Testis (tissue), 2 donors: ENCODE results near the gene FAM20A.

ENCODE experiments used
- POLR2A ChIP-seq: fragments of 450-650 bp; IDR thresholded peaks from one replicate; pipeline ENCODE4 v1.6.1; 2017; ENCODE audit warnings: antibody characterized with exemption, mild to moderate bottlenecking, moderate library complexity
- TF ChIP-seq, protein P1 (sequence below), 3 experiments: fragments of 450-650 bp in 2 of 3; fragments of 200-600 bp in 1 of 3; sonication (generic) in 1 of 3; IDR thresholded peaks; one replicate each; pipeline ENCODE4 v1.5.1; 2016 to 2019; ENCODE audit warnings: antibody characterized with exemption in 3 of 3, mild to moderate bottlenecking in 2 of 3, moderate library complexity in 1 of 3

DNA sequence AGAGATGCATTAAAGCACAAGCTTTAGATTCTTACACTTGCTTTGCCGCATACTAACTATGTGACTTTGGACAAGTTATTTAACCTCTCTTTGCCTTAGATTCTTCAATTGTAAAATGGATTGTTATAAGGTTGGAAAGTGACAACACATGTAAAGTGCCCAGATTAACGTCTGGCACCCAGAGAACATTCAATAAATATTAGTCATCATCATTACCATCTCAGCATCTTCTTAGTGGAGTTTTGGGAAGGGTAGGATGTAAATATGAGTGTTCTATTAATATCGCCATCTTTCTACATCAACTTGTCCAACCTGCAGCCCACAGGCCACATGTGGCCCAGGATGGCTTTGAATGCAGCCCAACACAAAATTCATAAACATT is 27.4 kb upstream of the FAM20A start:
- TF ChIP-seq, protein P1, sequence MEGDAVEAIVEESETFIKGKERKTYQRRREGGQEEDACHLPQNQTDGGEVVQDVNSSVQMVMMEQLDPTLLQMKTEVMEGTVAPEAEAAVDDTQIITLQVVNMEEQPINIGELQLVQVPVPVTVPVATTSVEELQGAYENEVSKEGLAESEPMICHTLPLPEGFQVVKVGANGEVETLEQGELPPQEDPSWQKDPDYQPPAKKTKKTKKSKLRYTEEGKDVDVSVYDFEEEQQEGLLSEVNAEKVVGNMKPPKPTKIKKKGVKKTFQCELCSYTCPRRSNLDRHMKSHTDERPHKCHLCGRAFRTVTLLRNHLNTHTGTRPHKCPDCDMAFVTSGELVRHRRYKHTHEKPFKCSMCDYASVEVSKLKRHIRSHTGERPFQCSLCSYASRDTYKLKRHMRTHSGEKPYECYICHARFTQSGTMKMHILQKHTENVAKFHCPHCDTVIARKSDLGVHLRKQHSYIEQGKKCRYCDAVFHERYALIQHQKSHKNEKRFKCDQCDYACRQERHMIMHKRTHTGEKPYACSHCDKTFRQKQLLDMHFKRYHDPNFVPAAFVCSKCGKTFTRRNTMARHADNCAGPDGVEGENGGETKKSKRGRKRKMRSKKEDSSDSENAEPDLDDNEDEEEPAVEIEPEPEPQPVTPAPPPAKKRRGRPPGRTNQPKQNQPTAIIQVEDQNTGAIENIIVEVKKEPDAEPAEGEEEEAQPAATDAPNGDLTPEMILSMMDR (IDR thresholded peaks at IDR 0.05): no peak
- no peak for TF ChIP-seq POLR2A
